ENCODE data around the gene PSMB2. TPM values are rescaled to one million over a fixed set of nuclear protein-coding genes. Genes with fewer than 3 reads are reported as not detected.

Gene PSMB2
- total RNA-seq, 1 experiment from 2014 or later, result 122 TPM

DNA sequence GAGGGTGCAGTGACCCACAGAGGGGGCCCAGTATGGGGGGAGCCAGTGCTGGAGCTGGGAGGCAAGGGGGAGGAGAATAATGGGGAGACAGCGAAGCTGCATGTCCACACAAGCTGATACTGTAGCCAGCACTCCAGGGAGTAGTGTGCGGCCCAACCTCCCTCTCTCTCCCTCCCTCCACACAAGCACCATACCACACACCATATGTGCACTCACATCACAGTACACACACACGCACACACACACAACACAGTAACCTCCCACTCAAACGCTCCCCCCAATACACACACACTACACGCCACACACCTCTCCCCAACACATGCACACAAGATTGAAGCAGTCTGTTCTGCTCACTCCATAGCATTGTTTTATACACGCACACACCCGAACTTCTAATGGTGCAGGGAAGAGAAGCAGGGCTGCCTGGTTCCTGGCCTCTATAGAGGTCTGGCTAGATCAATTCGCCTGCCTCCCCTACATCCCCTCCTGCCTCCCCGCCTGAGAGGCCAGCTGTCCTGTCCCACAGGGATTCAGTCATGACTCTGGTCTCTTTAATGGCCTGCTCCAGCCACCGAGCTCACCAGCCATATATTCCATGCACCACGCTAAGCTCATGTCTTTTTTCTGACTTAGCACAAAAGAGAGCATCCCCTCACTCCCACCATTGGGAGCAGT lies 79.9 kb downstream of the PSMB2 start (continued):
- TF ChIP-seq ELF1 (IDR thresholded peaks at IDR 0.05; ENCODE audit: borderline replicate concordance, low read depth) (no peak), YY1 (IDR thresholded peaks at IDR 0.05; ENCODE audit: extremely low read depth, insufficient replicate concordance, low read depth, low read length) (no peak)

DNA sequence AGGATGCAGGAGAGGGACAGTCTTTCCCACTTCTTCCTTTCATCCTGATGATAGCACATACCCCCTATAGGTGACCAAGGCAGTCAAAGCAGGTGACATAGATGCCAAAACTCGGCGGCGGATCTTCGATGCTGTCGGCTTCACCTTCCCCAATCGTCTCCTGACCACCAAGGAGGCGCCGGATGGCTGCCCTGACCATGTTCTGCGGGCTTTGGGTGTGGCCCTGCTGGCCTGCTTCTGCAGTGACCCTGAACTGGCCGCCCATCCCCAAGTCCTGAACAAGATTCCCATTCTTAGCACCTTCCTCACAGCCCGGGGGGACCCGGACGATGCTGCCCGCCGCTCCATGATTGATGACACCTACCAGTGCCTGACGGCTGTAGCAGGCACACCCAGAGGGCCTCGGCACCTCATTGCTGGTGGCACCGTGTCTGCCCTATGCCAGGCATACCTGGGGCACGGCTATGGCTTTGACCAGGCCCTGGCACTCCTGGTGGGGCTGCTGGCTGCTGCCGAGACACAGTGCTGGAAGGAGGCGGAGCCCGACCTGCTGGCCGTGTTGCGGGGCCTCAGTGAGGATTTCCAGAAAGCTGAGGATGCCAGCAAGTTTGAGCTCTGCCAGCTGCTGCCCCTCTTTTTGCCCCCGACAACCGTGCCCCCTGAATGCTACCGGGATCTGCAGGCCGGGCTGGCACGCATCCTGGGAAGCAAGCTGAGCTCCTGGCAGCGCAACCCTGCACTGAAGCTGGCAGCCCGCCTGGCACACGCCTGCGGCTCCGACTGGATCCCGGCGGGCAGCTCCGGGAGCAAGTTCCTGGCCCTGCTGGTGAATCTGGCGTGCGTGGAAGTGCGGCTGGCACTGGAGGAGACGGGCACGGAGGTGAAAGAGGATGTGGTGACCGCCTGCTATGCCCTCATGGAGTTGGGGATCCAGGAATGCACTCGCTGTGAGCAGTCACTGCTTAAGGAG lies 80.8 kb downstream of the PSMB2 start:
- H3K9me3 ChIP-seq (ENCODE audit: control insufficient read depth in 1 of 2, insufficient read depth in 1 of 2, low read depth in 1 of 2, low read length in 2 of 2), result no peaks in the 10 kb centered on the region
- no peaks in the 10 kb centered on the region for H3K27me3 ChIP-seq (ENCODE audit: insufficient read depth, low read length)
- no peak overlapping the region for H3K9ac ChIP-seq (ENCODE audit: low read length)
- H3K79me2 ChIP-seq (ENCODE audit: insufficient read depth, low read length), result peaks cover 29% of the 10 kb centered on the region
- H3K4me3 ChIP-seq (replicated peaks in 1 of 2; ENCODE audit: low read depth in 1 of 2, low read length in 2 of 2), result no peak overlapping the region
- DNase-seq (ENCODE audit: low read depth, low spot score) (no peak), ATAC-seq (no peak)
- intact Hi-C loops (cut with micrococcal nuclease), result no loop called here
- peaks cover 4 to 7% of the 10 kb centered on the region in 2 experiments; a peak in 3 of 4 replicates for H3K36me3 ChIP-seq (ENCODE audit: control insufficient read depth in 1 of 2, insufficient read depth in 2 of 2, low read length in 2 of 2)
- CTCF ChIA-PET, result no interaction called here
- H3K9me2 ChIP-seq (ENCODE audit: insufficient read depth), result no peaks in the 10 kb centered on the region
- TF ChIP-seq CEBPB (IDR thresholded peaks at IDR 0.05; ENCODE audit: low read depth), result no peak
- TF ChIP-seq SIN3A (IDR thresholded peaks at IDR 0.05; ENCODE audit: low read depth), result no peak
- TF ChIP-seq JUND (IDR thresholded peaks at IDR 0.05), result no peak
- no peak for TF ChIP-seq ZFX (IDR thresholded peaks at IDR 0.05)
- TF ChIP-seq, protein P1, sequence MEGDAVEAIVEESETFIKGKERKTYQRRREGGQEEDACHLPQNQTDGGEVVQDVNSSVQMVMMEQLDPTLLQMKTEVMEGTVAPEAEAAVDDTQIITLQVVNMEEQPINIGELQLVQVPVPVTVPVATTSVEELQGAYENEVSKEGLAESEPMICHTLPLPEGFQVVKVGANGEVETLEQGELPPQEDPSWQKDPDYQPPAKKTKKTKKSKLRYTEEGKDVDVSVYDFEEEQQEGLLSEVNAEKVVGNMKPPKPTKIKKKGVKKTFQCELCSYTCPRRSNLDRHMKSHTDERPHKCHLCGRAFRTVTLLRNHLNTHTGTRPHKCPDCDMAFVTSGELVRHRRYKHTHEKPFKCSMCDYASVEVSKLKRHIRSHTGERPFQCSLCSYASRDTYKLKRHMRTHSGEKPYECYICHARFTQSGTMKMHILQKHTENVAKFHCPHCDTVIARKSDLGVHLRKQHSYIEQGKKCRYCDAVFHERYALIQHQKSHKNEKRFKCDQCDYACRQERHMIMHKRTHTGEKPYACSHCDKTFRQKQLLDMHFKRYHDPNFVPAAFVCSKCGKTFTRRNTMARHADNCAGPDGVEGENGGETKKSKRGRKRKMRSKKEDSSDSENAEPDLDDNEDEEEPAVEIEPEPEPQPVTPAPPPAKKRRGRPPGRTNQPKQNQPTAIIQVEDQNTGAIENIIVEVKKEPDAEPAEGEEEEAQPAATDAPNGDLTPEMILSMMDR (IDR thresholded peaks at IDR 0.05 in 2 of 3, conservative IDR thresholded peaks at IDR 0.05 in 1 of 3; ENCODE audit: borderline replicate concordance in 1 of 3, insufficient read depth in 1 of 3, low read depth in 2 of 3, low read length in 2 of 3), result no peak
- TF ChIP-seq RAD21 (IDR thresholded peaks at IDR 0.05; ENCODE audit: low read depth), result no peak
- TF ChIP-seq, protein P2, sequence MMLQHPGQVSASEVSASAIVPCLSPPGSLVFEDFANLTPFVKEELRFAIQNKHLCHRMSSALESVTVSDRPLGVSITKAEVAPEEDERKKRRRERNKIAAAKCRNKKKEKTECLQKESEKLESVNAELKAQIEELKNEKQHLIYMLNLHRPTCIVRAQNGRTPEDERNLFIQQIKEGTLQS (IDR thresholded peaks at IDR 0.05), result no peak
- TF ChIP-seq, protein P3, sequence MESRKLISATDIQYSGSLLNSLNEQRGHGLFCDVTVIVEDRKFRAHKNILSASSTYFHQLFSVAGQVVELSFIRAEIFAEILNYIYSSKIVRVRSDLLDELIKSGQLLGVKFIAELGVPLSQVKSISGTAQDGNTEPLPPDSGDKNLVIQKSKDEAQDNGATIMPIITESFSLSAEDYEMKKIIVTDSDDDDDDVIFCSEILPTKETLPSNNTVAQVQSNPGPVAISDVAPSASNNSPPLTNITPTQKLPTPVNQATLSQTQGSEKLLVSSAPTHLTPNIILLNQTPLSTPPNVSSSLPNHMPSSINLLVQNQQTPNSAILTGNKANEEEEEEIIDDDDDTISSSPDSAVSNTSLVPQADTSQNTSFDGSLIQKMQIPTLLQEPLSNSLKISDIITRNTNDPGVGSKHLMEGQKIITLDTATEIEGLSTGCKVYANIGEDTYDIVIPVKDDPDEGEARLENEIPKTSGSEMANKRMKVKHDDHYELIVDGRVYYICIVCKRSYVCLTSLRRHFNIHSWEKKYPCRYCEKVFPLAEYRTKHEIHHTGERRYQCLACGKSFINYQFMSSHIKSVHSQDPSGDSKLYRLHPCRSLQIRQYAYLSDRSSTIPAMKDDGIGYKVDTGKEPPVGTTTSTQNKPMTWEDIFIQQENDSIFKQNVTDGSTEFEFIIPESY (IDR thresholded peaks at IDR 0.05; ENCODE audit: extremely low read depth, insufficient replicate concordance, low read length), result no peak
- no peak for TF ChIP-seq FOSL1 (IDR thresholded peaks at IDR 0.05; ENCODE audit: low read depth)
- RAD21 ChIA-PET (ENCODE audit: low non-redundant PET in 1 of 2, low total read pairs in 2 of 2, uncharacterized antibody in 2 of 2, unreplicated experiment in 2 of 2), result no interaction called here
- H3K4me1 ChIP-seq (ENCODE audit: control insufficient read depth in 1 of 2, insufficient read depth in 2 of 2, low read length in 2 of 2), result peaks cover 8 to 19% of the 10 kb centered on the region in 2 experiments; a peak in 3 of 4 replicates
- H4K20me1 ChIP-seq (ENCODE audit: insufficient read depth), result no peaks in the 10 kb centered on the region
- POLR2A ChIA-PET, result no interaction called here
- BruUV-seq (replicated peaks), result no TSS peak
- no peak overlapping the region; the same call in 1 of the 2 replicates for H3K27ac ChIP-seq (ENCODE audit: low read depth, low read length)
- no peak overlapping the region for H3K4me2 ChIP-seq (ENCODE audit: low read length)
- no peak overlapping the region for H2AFZ ChIP-seq (ENCODE audit: low read depth, low read length, poor library complexity, severe bottlenecking)

Measured in HCT116 (cell line).